Psoas muscle (tissue), 8 donors: ENCODE data around the gene CPNE8. TPM values are rescaled to one million over a fixed set of nuclear protein-coding genes. Genes with fewer than 3 reads are reported as not detected.

Source experiments
- ATAC-seq, 4 donors: fragments of 200-7000 bp; cut with Tn5 transposase; one replicate each; pipeline ENCODE4 v1.9.1; 2020; ENCODE audit warnings: moderate library complexity in 3 of 4, mild to moderate bottlenecking in 2 of 4
- DNase-seq, 2 donors: peaks; one replicate each; pipeline ENCODE4 v3.0.0-alpha.2; 2020
- H3K27ac ChIP-seq: fragments of 200-600 bp; one replicate; pipeline ENCODE4 v1.8.0; 2022
- H3K27me3 ChIP-seq, 3 donors: fragments of 200-600 bp in 1 of 3; one replicate each; pipeline versions ENCODE4 v1.6.1 to v1.8.0; 2013 to 2022; ENCODE audit warnings: low read length in 2 of 3, mild to moderate bottlenecking in 2 of 3, moderate library complexity in 1 of 3; ENCODE audit not compliant: insufficient read depth in 3 of 3
- H3K36me3 ChIP-seq, 2 donors: fragments of 200-600 bp in 1 of 2; one replicate each; pipeline versions ENCODE4 v1.6.1 to v1.8.0; 2013 to 2022; ENCODE audit warnings: low read depth in 1 of 2, mild to moderate bottlenecking in 1 of 2, moderate library complexity in 1 of 2; ENCODE audit not compliant: insufficient read depth in 1 of 2
- H3K4me1 ChIP-seq: fragments of 200-600 bp; one replicate; pipeline ENCODE4 v1.8.0; 2022
- H3K4me3 ChIP-seq: fragments of 200-600 bp; one replicate; pipeline ENCODE4 v1.8.0; 2022; ENCODE audit warnings: mild to moderate bottlenecking
- H3K9me3 ChIP-seq: fragments of 200-600 bp; one replicate; pipeline ENCODE4 v1.8.0; 2022
- CTCF ChIP-seq: fragments of 200-600 bp; IDR thresholded peaks from one replicate; pipeline ENCODE4 v1.8.0; 2022; ENCODE audit warnings: antibody characterized with exemption
- WGBS, 3 donors: extraction: QIAGEN DNeasy Blood & Tissue Kit; methylation state at CpG; one replicate each; pipeline versions ENCODE4 v1.1.6 to v1.1.7; 2013; 5-methylcytosine and 5-hydroxymethylcytosine counted together
- intact Hi-C, 2 donors: fragments of 100-400 bp; cut with DNase I; formaldehyde crosslinking; loops; one replicate each; pipeline versions ENCODE4 v1.11.0 to v1.14.2; 2022
- polyA plus RNA-seq, 3 donors: library from polyadenylated mRNA; stranded (reverse); fragments of 200-250 nt; gene quantifications; one replicate each; pipeline ENCODE4 v1.2.3, GENCODE V29; 2013
- total RNA-seq, 4 donors: library from RNA; stranded (reverse); fragmentation: NEBNext Ultra II Directional in 2 of 4; extraction: Animal tissue kit (Norgen Biotek cat#: 25700) in 2 of 4; gene quantifications; one replicate each; pipeline versions ENCODE4 v1.2.1 to v1.2.4, GENCODE V29; 2021 to 2023
- donor health status: healthy with polysubstance abuse.
- donor health status: DM: no; HTN: no; CAD: no; lungs with moderate emphysema.
- donor health status: Bipolar disorder and iron deficiency.
- donor health status: healthy.
- donor health status: DM: yes; HTN: yes; CAD: no.
- donor health status: DM: no; HTN: no; CAD: no.
- donor health status: DM: no; HTN: no; CAD: no.
- donor health status: DM: yes; HTN: yes; CAD: no.

Gene CPNE8
- total and polyA plus RNA-seq, 7 donors, result 0.98 to 3.5 (median 2.4) TPM

- H3K27me3 ChIP-seq, result no peaks in the 10 kb centered on the region
- H3K9me3 ChIP-seq, result no peaks in the 10 kb centered on the region
- no peak overlapping the region for H3K27ac ChIP-seq
- no peaks in the 10 kb centered on the region for H3K36me3 ChIP-seq
- DNase-seq, result no peak
- ATAC-seq, result no peak
- no peak for TF ChIP-seq CTCF
- no peaks in the 10 kb centered on the region for H3K4me1 ChIP-seq
- no peak overlapping the region for H3K4me3 ChIP-seq
- intact Hi-C loops, result no loop called here
Observed at GRCh38 chr12:38690646-38691045, 214.7 kb downstream of the CPNE8 start.

- WGBS, 3 donors, result 79 to 81% (median 80%) methylated on average over 5 of the region's 5 CpGs
- ATAC-seq (no peak), DNase-seq (no peak)
- TF ChIP-seq CTCF, result no peak
- intact Hi-C loops, result no loop called here
- H3K9me3 ChIP-seq, result no peaks in the 10 kb centered on the region
- no peak overlapping the region for H3K27ac ChIP-seq
- H3K4me1 ChIP-seq, result no peaks in the 10 kb centered on the region
- no peaks in the 10 kb centered on the region for H3K27me3 ChIP-seq
- no peak overlapping the region for H3K4me3 ChIP-seq
- H3K36me3 ChIP-seq, result no peaks in the 10 kb centered on the region
Observed at GRCh38 chr12:38689704-38690103, 215.7 kb downstream of the CPNE8 start.

GRCh38 chr12:38689195-38689594 lies 216.2 kb downstream of the CPNE8 start:
- ATAC-seq (no peak), DNase-seq (no peak)
- Histone ChIP-seq H3K27me3 (no peaks in the 10 kb centered on the region), H3K4me1 (no peaks in the 10 kb centered on the region), H3K9me3 (no peaks in the 10 kb centered on the region), H3K36me3 (no peaks in the 10 kb centered on the region), H3K4me3 (no peak overlapping the region), H3K27ac (no peak overlapping the region)
- WGBS, 3 donors, result 35 to 50% (median 49%) methylated on average over 1 of the region's 1 CpG
- intact Hi-C loops, result no loop called here
- no peak for TF ChIP-seq CTCF

GRCh38 chr12:38682521-38682920 lies 222.9 kb downstream of the CPNE8 start:
- H3K27ac ChIP-seq, result no peak overlapping the region
- ATAC-seq (no peak), DNase-seq (no peak)
- intact Hi-C loops, result no loop called here
- no peak overlapping the region for H3K4me3 ChIP-seq
- no peaks in the 10 kb centered on the region for H3K36me3 ChIP-seq
- H3K27me3 ChIP-seq, result no peaks in the 10 kb centered on the region
- H3K9me3 ChIP-seq, result no peaks in the 10 kb centered on the region
- no peaks in the 10 kb centered on the region for H3K4me1 ChIP-seq
- TF ChIP-seq CTCF, result no peak
- 63 to 69% (median 68%) methylated on average over 2 of the region's 2 CpGs for WGBS, 3 donors

- DNase-seq (no peak), ATAC-seq (no peak)
- Histone ChIP-seq H3K4me3 (no peak overlapping the region), H3K9me3 (no peaks in the 10 kb centered on the region), H3K36me3 (peaks cover 0 to 3% of the 10 kb centered on the region in 2 donors), H3K27me3 (no peaks in the 10 kb centered on the region), H3K27ac (no peak overlapping the region), H3K4me1 (no peaks in the 10 kb centered on the region)
- 66 to 73% (median 66%) methylated on average over 2 of the region's 2 CpGs for WGBS, 3 donors
- intact Hi-C loops, result no loop called here
- no peak for TF ChIP-seq CTCF
Observed at GRCh38 chr12:38669530-38669929, 235.9 kb downstream of the CPNE8 start.
